ENCODE results near the gene TMEM88.

TMEM88 gene

DNA sequence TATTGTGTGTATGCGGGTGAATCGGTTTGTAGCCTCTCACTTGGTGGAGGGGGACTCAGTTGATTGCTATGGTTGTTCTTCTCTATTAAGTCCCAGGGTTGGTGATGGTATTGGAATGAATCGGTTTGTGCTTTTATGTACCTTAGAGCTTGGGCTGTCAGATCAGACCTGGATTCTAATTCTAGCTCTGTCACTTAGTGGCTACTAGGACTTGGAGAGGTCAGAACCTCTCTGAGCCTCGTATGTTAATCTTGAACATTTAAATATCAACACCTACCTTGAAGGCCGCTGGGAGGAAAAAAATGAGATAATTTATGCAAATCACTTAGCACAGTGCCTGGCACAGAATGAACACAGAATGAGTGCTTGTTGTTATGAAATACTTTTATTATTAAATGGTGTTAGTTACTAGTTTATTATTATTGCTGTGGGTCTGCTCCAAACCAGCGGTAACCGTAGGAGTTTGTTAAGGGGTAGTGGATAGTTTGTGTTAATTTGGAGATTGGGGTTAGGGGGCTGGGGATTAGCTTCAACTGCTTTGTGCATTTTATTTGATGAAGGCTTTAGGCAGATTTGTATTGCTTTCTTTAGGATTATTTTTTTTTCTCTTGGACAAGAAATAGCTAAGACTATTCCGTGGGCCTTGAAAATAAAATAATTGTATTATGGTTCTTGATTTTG, 17.3 kb upstream of the TMEM88 start:
- TF ChIP-seq, protein P1, sequence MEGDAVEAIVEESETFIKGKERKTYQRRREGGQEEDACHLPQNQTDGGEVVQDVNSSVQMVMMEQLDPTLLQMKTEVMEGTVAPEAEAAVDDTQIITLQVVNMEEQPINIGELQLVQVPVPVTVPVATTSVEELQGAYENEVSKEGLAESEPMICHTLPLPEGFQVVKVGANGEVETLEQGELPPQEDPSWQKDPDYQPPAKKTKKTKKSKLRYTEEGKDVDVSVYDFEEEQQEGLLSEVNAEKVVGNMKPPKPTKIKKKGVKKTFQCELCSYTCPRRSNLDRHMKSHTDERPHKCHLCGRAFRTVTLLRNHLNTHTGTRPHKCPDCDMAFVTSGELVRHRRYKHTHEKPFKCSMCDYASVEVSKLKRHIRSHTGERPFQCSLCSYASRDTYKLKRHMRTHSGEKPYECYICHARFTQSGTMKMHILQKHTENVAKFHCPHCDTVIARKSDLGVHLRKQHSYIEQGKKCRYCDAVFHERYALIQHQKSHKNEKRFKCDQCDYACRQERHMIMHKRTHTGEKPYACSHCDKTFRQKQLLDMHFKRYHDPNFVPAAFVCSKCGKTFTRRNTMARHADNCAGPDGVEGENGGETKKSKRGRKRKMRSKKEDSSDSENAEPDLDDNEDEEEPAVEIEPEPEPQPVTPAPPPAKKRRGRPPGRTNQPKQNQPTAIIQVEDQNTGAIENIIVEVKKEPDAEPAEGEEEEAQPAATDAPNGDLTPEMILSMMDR (IDR thresholded peaks at IDR 0.05) = no peak
- H3K36me3 ChIP-seq = peaks cover 35% of the 10 kb centered on the region
- H3K27me3 ChIP-seq = no peaks in the 10 kb centered on the region
- H3K4me3 ChIP-seq (ENCODE audit: low read depth in 1 of 2, low read length in 1 of 2) = peak overlapping the region; percentile 93 to 98
- H3K4me1 ChIP-seq (ENCODE audit: control insufficient read depth in 1 of 2, insufficient read depth in 1 of 2, low read depth in 1 of 2, low read length in 1 of 2) = peaks cover 59 to 60% of the 10 kb centered on the region in 2 experiments
- H3K27ac ChIP-seq = peak overlapping the region; percentile 97
- no peaks in the 10 kb centered on the region for H3K9me3 ChIP-seq

DNA sequence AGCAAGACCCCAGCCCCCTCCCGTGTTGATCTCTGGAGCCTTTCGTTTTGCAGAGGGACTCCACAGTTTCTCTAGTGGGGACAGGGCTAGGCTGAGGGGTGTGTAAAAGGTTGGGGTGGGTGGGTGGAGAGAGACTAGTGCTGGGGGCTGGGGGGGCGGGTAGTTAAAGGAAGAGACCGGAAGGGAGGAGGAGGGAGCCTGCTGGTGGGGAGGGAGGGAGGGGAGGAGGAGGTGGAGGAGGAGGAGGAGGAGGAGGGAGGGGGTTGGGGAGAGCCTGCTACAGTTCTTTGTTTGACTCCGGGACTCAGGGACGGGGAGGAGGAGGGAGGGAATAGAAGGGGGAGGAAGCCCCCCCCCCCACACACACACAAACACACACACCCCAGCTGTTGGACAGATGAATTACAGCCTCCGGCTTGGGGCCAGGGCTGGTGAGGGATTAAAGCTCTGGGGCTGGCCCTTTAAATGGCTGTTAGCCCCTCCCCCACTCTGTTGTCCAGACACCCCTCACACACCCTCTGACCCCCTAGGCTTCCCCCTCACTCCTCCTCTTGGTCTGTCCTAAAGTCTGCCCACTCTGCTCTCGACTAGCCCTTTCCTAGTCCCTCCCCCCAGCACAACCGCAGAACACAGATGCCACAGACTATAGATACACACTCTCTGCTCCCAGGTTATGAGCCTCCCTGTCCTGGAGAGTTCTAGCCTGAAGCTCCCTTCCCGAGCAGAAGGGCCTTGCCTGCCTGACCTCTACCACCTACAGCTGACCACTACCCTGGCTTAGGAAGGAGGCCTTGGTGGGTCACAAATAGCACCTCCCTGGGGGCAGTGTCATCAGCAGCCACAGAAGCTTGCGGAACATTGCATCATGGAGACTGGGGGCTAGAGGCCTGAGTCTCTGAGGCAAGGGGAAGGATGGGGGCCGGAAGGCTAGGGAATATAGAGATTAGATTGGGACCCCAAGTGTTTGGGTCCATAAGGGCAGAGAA, 16.5 kb upstream of the TMEM88 start:
- H3K27ac ChIP-seq = peak overlapping the region; percentile 97
- peaks cover 56% of the 10 kb centered on the region in 2 experiments for H3K4me1 ChIP-seq (ENCODE audit: control insufficient read depth in 1 of 2, insufficient read depth in 1 of 2, low read depth in 1 of 2, low read length in 1 of 2)

GRCh38 chr17:7839190-7839875, 15.5 kb upstream of the TMEM88 start:
- Histone ChIP-seq H3K36me3 (peaks cover 45% of the 10 kb centered on the region), H3K4me1 (ENCODE audit: control insufficient read depth in 1 of 2, insufficient read depth in 1 of 2, low read depth in 1 of 2, low read length in 1 of 2) (peaks cover 55 to 56% of the 10 kb centered on the region in 2 experiments), H3K27ac (peak overlapping the region; percentile 97), H3K27me3 (no peaks in the 10 kb centered on the region), H3K9me3 (no peaks in the 10 kb centered on the region), H3K4me3 (ENCODE audit: low read depth in 1 of 2, low read length in 1 of 2) (peak overlapping the region; percentile 93 to 98)
- TF ChIP-seq, protein P1 (IDR thresholded peaks at IDR 0.05) = peak; percentile 27

More for the DNA sequence above, 16.5 kb upstream of the TMEM88 start:
- Histone ChIP-seq H3K27me3 (no peaks in the 10 kb centered on the region), H3K36me3 (peaks cover 36% of the 10 kb centered on the region), H3K4me3 (ENCODE audit: low read depth in 1 of 2, low read length in 1 of 2) (peak overlapping the region; percentile 93 to 98), H3K9me3 (no peaks in the 10 kb centered on the region)
- TF ChIP-seq, protein P1 (IDR thresholded peaks at IDR 0.05) = peak; percentile 59

- peaks cover 51% of the 10 kb centered on the region for H3K36me3 ChIP-seq
- peaks cover 59 to 62% of the 10 kb centered on the region in 2 experiments for H3K4me1 ChIP-seq (ENCODE audit: control insufficient read depth in 1 of 2, insufficient read depth in 1 of 2, low read depth in 1 of 2, low read length in 1 of 2)
- H3K27me3 ChIP-seq = no peaks in the 10 kb centered on the region
- peak overlapping the region; percentile 93 to 98 for H3K4me3 ChIP-seq (ENCODE audit: low read depth in 1 of 2, low read length in 1 of 2)
- H3K9me3 ChIP-seq = no peaks in the 10 kb centered on the region
- TF ChIP-seq, protein P1 (IDR thresholded peaks at IDR 0.05) = no peak
- peak overlapping the region; percentile 97 for H3K27ac ChIP-seq
Measured at GRCh38 chr17:7839876-7840261, 15.0 kb upstream of the TMEM88 start.

DNA sequence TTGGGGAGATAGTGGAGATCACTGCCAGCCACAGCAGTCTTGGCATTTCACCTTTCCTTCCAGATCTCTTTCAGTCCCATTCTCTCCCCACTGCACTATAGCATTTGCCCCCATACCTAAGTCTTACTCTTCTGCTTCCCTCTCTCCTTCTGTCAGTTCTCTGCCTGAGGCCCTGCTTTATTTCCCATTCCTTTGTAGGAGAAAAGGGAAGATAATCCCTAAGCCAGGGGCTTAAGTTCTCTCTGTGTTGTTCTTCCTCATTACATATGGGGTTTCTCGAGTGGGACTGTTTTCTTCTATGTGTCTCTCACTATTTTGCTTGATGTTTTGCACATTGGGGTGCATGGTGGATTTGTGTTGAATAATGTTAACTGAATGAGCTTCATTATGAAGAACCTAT, 14.4 kb upstream of the TMEM88 start:
- Histone ChIP-seq H3K27me3 (no peaks in the 10 kb centered on the region), H3K36me3 (peaks cover 56% of the 10 kb centered on the region), H3K4me1 (ENCODE audit: control insufficient read depth in 1 of 2, insufficient read depth in 1 of 2, low read depth in 1 of 2, low read length in 1 of 2) (peaks cover 64 to 67% of the 10 kb centered on the region in 2 experiments), H3K9me3 (no peaks in the 10 kb centered on the region), H3K27ac (peak overlapping the region; percentile 97), H3K4me3 (ENCODE audit: low read depth in 1 of 2, low read length in 1 of 2) (peak overlapping the region; percentile 93 to 98)
- TF ChIP-seq, protein P1 (IDR thresholded peaks at IDR 0.05) = no peak
